WTC11 (cell line): ENCODE results near the gene ATXN7. TPM values are rescaled to one million over a fixed set of nuclear protein-coding genes. Genes with fewer than 3 reads are reported as not detected.

Source experiments
- ATAC-seq: fragments of 200-7000 bp; cut with Tn5 transposase; 2 replicates; pipeline ENCODE4 v1.10.0; 2021; ENCODE audit warnings: mild to moderate bottlenecking, moderate library complexity
- CTCF ChIA-PET: fragments of 300-600 bp; sonication (Branson Sonifier 250); formaldehyde crosslinking; loops from one replicate; lab custom pipeline; 2021; ENCODE audit warnings: antibody characterized with exemption; lab: Charles Lee
- POLR2A ChIA-PET: fragments of 350-600 bp; sonication (Branson Sonifier 250); formaldehyde crosslinking; loops from one replicate; lab custom pipeline; 2021; ENCODE audit warnings: antibody characterized with exemption; lab: Charles Lee
- DNase-seq: peaks from one replicate; pipeline ENCODE4 v3.0.0; 2021; ENCODE audit warnings: low spot score
- H3K27ac Mint-ChIP-seq: 2 replicates; pipeline ENCODE4 v1.8.0; 2021; ENCODE audit warnings: mixed read lengths
- H3K27me3 Mint-ChIP-seq: 2 replicates; pipeline ENCODE4 v1.8.0; 2021; ENCODE audit warnings: low read depth, mild to moderate bottlenecking, moderate library complexity, mixed read lengths
- H3K36me3 Mint-ChIP-seq: 2 replicates; pipeline ENCODE4 v1.8.0; 2021; ENCODE audit warnings: mixed read lengths
- H3K4me1 Mint-ChIP-seq: 2 replicates; pipeline ENCODE4 v1.8.0; 2022; ENCODE audit warnings: mixed read lengths
- H3K4me3 Mint-ChIP-seq: 2 replicates; pipeline ENCODE4 v1.8.0; 2021; ENCODE audit warnings: mild to moderate bottlenecking, moderate library complexity, mixed read lengths
- H3K9me3 Mint-ChIP-seq: 2 replicates; pipeline ENCODE4 v1.8.0; 2021; ENCODE audit warnings: mixed read lengths
- ATF3 ChIP-seq: sonication (generic); formaldehyde crosslinking; conservative IDR thresholded peaks from 2 replicates; pipeline ENCODE4 v1.8.1; 2022; ENCODE audit warnings: mild to moderate bottlenecking, missing genetic modification reagents
- FOXJ3 ChIP-seq: sonication (generic); formaldehyde crosslinking; IDR thresholded peaks from 2 replicates; pipeline ENCODE4 v1.9.0; 2021; ENCODE audit warnings: missing genetic modification reagents, mild to moderate bottlenecking, borderline replicate concordance
- GTF2I ChIP-seq: fragments of 250-450 bp; sonication (Bioruptor Pico); conservative IDR thresholded peaks from 2 replicates; pipeline ENCODE4 v1.4.0; 2021; ENCODE audit warnings: mild to moderate bottlenecking
- KAT7 ChIP-seq: sonication (generic); formaldehyde crosslinking; IDR thresholded peaks from 2 replicates; pipeline ENCODE4 v1.8.1; 2023; ENCODE audit warnings: missing genetic modification reagents, mild to moderate bottlenecking, borderline replicate concordance
- OVOL2 ChIP-seq: fragments of 250-450 bp; sonication (Bioruptor Pico); IDR thresholded peaks from 2 replicates; pipeline ENCODE4 v1.9.0; 2021; ENCODE audit warnings: mild to moderate bottlenecking, borderline replicate concordance
- PRRX2 ChIP-seq: fragments of 250-450 bp; sonication (Bioruptor Pico); IDR thresholded peaks from 2 replicates; pipeline ENCODE4 v1.8.0; 2021; ENCODE audit warnings: mild to moderate bottlenecking
- RORB ChIP-seq: fragments of 250-450 bp; sonication (Bioruptor Pico); IDR thresholded peaks from 2 replicates; pipeline ENCODE4 v1.9.0; 2021; ENCODE audit warnings: mild to moderate bottlenecking
- SMAD4 ChIP-seq: sonication (generic); formaldehyde crosslinking; IDR thresholded peaks from 2 replicates; pipeline ENCODE4 v1.8.0; 2022; ENCODE audit warnings: mild to moderate bottlenecking, missing genetic modification reagents
- TCF7 ChIP-seq: sonication (generic); formaldehyde crosslinking; IDR thresholded peaks from 2 replicates; pipeline ENCODE4 v1.8.0; 2022; ENCODE audit warnings: mild to moderate bottlenecking, low read depth, missing genetic modification reagents, moderate library complexity
- ZNF121 ChIP-seq: sonication (generic); formaldehyde crosslinking; IDR thresholded peaks from 2 replicates; pipeline ENCODE4 v1.8.0; 2023; ENCODE audit warnings: missing genetic modification reagents
- total RNA-seq: library from RNA; stranded (reverse); gene quantifications from 3 replicates; pipeline ENCODE4 v1.2.3, GENCODE V29; 2021
- TF ChIP-seq, protein P1 (sequence below): sonication (generic); formaldehyde crosslinking; conservative IDR thresholded peaks from 2 replicates; pipeline ENCODE4 v1.8.1; 2023; ENCODE audit warnings: mild to moderate bottlenecking, low read depth, missing genetic modification reagents, moderate library complexity
- TF ChIP-seq, protein P2 (sequence below): sonication (generic); formaldehyde crosslinking; IDR thresholded peaks from 2 replicates; pipeline ENCODE4 v1.8.0; 2023; ENCODE audit warnings: missing genetic modification reagents, mild to moderate bottlenecking, borderline replicate concordance
- TF ChIP-seq, protein P3 (sequence below): sonication (generic); formaldehyde crosslinking; IDR thresholded peaks from 2 replicates; pipeline ENCODE4 v1.8.1; 2022; ENCODE audit warnings: low read depth, mild to moderate bottlenecking, moderate library complexity, missing genetic modification reagents, borderline replicate concordance

The ATXN7 gene
- total RNA-seq, 1 experiment from 2014 or later: 11.7 TPM

DNA sequence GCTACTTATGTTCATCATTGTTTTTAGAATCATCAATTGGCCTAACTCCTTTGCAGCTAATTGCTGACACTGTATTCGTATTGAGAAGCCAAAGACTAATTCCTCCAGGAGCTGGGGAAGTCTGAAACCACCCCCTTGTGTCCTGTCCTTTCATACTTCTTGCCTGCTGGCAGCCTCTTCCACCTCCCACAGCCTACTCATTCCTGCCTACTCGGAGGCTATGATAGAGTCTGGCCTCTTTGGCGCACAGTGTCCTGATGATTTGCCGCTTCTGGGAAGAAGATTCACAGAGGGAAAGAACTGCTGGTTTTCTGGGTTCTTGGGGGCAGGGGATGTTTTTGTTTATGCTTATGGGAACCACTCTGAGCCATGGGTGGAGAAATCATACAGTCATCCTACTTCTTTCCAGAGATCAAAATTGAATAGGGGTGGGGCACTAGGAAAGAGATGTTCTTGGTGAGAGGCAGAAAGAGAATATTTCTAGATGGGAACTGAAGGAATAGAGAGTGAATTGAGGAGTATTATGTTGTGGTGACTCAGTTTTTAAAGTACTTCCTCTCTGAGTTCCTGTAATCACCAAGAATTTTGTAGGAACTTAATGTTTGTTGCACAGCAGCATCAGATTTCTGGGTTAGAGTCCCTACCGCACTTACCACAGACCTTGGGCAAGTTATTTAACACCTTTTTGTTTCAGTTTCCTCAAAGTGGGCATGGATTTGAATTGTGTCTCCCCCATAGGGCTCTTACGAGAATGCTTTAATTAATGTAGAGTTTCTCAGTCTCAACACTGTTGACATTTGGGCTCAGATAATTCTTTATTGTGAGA is 70.6 kb downstream of the ATXN7 start:
- H3K27me3 Mint-ChIP-seq: no peaks in the 10 kb centered on the region
- H3K27ac Mint-ChIP-seq: peak overlapping the region; percentile 51; the same call in 1 of the 2 replicates
- peak; percentile 74 for ATAC-seq
- POLR2A ChIA-PET: no interaction called here
- no peaks in the 10 kb centered on the region for H3K9me3 Mint-ChIP-seq
- H3K36me3 Mint-ChIP-seq: no peaks in the 10 kb centered on the region
- H3K4me3 Mint-ChIP-seq: no peak overlapping the region
- no peak for TF ChIP-seq GTF2I (CRISPR knock-in tag)
- TF ChIP-seq ATF3 (CRISPR knock-in tag): no peak
- no peak for TF ChIP-seq RORB (CRISPR knock-in tag)
- H3K4me1 Mint-ChIP-seq: peaks cover 53% of the 10 kb centered on the region
- no peak for DNase-seq
- CTCF ChIA-PET: no interaction called here

GRCh38 chr3:63936925-63937324 is 73.3 kb downstream of the ATXN7 start:
- no peak overlapping the region; the same call in 1 of the 2 replicates for H3K27ac Mint-ChIP-seq
- no peaks in the 10 kb centered on the region for H3K9me3 Mint-ChIP-seq
- H3K4me3 Mint-ChIP-seq: no peak overlapping the region
- POLR2A ChIA-PET: no interaction called here
- peaks cover 48% of the 10 kb centered on the region for H3K4me1 Mint-ChIP-seq
- ATAC-seq: no peak
- no peaks in the 10 kb centered on the region for H3K36me3 Mint-ChIP-seq
- TF ChIP-seq ZNF121 (CRISPR knock-in tag): no peak
- TF ChIP-seq, protein P1, sequence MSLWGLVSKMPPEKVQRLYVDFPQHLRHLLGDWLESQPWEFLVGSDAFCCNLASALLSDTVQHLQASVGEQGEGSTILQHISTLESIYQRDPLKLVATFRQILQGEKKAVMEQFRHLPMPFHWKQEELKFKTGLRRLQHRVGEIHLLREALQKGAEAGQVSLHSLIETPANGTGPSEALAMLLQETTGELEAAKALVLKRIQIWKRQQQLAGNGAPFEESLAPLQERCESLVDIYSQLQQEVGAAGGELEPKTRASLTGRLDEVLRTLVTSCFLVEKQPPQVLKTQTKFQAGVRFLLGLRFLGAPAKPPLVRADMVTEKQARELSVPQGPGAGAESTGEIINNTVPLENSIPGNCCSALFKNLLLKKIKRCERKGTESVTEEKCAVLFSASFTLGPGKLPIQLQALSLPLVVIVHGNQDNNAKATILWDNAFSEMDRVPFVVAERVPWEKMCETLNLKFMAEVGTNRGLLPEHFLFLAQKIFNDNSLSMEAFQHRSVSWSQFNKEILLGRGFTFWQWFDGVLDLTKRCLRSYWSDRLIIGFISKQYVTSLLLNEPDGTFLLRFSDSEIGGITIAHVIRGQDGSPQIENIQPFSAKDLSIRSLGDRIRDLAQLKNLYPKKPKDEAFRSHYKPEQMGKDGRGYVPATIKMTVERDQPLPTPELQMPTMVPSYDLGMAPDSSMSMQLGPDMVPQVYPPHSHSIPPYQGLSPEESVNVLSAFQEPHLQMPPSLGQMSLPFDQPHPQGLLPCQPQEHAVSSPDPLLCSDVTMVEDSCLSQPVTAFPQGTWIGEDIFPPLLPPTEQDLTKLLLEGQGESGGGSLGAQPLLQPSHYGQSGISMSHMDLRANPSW (CRISPR knock-in tag): no peak
- TF ChIP-seq OVOL2 (CRISPR knock-in tag): no peak
- no peak for TF ChIP-seq TCF7
- TF ChIP-seq PRRX2 (CRISPR knock-in tag): no peak
- TF ChIP-seq, protein P2, sequence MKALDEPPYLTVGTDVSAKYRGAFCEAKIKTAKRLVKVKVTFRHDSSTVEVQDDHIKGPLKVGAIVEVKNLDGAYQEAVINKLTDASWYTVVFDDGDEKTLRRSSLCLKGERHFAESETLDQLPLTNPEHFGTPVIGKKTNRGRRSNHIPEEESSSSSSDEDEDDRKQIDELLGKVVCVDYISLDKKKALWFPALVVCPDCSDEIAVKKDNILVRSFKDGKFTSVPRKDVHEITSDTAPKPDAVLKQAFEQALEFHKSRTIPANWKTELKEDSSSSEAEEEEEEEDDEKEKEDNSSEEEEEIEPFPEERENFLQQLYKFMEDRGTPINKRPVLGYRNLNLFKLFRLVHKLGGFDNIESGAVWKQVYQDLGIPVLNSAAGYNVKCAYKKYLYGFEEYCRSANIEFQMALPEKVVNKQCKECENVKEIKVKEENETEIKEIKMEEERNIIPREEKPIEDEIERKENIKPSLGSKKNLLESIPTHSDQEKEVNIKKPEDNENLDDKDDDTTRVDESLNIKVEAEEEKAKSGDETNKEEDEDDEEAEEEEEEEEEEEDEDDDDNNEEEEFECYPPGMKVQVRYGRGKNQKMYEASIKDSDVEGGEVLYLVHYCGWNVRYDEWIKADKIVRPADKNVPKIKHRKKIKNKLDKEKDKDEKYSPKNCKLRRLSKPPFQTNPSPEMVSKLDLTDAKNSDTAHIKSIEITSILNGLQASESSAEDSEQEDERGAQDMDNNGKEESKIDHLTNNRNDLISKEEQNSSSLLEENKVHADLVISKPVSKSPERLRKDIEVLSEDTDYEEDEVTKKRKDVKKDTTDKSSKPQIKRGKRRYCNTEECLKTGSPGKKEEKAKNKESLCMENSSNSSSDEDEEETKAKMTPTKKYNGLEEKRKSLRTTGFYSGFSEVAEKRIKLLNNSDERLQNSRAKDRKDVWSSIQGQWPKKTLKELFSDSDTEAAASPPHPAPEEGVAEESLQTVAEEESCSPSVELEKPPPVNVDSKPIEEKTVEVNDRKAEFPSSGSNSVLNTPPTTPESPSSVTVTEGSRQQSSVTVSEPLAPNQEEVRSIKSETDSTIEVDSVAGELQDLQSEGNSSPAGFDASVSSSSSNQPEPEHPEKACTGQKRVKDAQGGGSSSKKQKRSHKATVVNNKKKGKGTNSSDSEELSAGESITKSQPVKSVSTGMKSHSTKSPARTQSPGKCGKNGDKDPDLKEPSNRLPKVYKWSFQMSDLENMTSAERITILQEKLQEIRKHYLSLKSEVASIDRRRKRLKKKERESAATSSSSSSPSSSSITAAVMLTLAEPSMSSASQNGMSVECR (CRISPR knock-in tag): no peak
- no peaks in the 10 kb centered on the region for H3K27me3 Mint-ChIP-seq
- CTCF ChIA-PET: no interaction called here
- DNase-seq: no peak

DNA sequence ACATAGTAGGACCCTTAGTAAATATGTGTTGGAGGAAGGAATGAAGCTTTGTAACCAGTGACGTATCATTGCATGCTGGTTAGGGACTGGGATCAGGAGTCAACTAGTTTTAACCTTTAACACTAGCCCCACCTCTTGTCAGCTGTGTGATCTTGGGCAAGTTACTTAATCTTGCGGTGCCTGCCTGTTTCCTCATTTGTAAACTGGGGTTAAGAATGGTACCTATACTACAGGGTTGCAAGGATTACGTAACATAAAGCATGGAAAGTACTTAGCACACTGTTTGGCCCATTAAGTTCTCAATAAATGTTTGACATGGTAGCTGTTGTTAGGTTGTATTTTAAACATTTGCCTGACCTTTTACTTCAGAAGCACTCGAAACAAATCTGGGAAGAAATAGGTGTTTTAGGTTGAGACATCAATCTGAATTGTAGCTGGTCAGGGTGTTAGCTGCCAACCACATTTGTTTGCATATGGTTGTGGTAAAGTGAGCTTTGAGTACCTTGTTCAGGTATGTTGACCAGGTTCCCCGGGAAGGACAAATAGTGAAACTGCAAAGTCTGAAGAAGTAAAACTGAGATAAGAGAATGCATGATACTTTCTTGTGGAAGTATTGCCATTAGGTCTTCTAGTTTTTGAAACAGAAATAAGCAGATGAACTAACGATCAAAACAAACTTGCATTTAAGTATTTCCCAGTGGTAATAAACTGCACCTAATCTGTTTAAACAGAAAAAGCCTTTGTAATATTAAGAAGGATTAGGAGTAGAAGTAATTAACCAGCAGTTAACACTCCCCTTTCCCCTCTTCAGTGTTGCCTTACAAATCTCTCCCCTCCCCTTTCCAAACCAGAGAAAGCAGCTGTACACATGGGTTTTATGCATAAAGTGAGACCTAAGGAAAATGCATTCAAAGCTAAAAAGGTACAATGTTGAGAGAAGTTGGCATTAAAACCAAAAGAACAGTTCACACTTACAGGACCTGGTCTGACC is 74.3 kb downstream of the ATXN7 start:
- no peaks in the 10 kb centered on the region for H3K9me3 Mint-ChIP-seq
- no peaks in the 10 kb centered on the region for H3K36me3 Mint-ChIP-seq
- no peaks in the 10 kb centered on the region for H3K27me3 Mint-ChIP-seq
- CTCF ChIA-PET: interaction anchor here (0.8 kb wide), 1 partner anchor 24 kb away, joined by 3 read pairs; no protein-coding TSS in a partner anchor
- peaks cover 49% of the 10 kb centered on the region for H3K4me1 Mint-ChIP-seq
- H3K27ac Mint-ChIP-seq: no peak overlapping the region
- ATAC-seq (peak; percentile 50; the same call in 1 of the 2 replicates), DNase-seq (no peak)
- H3K4me3 Mint-ChIP-seq: no peak overlapping the region
- TF ChIP-seq FOXJ3 (no peak), KAT7 (CRISPR knock-in tag) (no peak), SMAD4 (CRISPR knock-in tag) (no peak)
- TF ChIP-seq, protein P3, sequence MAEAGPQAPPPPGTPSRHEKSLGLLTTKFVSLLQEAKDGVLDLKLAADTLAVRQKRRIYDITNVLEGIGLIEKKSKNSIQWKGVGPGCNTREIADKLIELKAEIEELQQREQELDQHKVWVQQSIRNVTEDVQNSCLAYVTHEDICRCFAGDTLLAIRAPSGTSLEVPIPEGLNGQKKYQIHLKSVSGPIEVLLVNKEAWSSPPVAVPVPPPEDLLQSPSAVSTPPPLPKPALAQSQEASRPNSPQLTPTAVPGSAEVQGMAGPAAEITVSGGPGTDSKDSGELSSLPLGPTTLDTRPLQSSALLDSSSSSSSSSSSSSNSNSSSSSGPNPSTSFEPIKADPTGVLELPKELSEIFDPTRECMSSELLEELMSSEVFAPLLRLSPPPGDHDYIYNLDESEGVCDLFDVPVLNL (CRISPR knock-in tag): no peak
- POLR2A ChIA-PET: interaction anchor here (1.5 kb wide), 1 partner anchor 85 kb away, joined by 3 read pairs; no protein-coding TSS in a partner anchor
